Mammary epithelial cell (primary cell): ENCODE measurements around the gene TMEM233.

Experiments used
- EZH2 ChIP-seq: IDR thresholded peaks from 2 replicates; pipeline ENCODE4 v1.6.1; 2012; ENCODE audit warnings: low read length, inconsistent platforms, borderline replicate concordance
- TF ChIP-seq, protein P1 (sequence below), 2 donors: IDR thresholded peaks in 1 of 2; conservative IDR thresholded peaks in 1 of 2; 2 replicates each; pipeline ENCODE4 v1.5.1; 2011 to 2012; ENCODE audit warnings: inconsistent platforms in 2 of 2, low read length in 2 of 2, mild to moderate bottlenecking in 2 of 2, control low read depth in 1 of 2, low read depth in 1 of 2; ENCODE audit not compliant: insufficient read depth in 1 of 2; ENCODE audit errors: extremely low read depth in 1 of 2

DNA sequence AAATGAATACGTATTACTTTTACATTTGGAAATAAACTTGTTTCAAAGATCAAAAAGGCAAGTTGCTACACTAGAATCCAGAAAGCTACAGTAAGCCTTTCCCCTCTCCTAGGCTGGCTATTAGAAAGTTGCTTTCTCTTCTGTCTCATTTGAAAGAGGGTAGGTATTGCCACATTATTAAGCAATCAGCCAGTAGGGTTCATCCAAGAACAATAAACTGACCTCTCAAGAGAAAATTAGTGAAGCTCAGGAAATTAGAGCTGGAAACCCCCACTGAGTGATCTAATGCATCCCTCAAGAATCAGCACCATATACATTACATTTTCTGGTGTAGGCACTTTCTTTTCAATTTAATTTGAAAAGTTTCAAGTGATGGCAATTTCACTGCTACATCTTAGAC lies 4.5 kb upstream of the TMEM233 start:
- no peak for TF ChIP-seq EZH2
- TF ChIP-seq, protein P1, sequence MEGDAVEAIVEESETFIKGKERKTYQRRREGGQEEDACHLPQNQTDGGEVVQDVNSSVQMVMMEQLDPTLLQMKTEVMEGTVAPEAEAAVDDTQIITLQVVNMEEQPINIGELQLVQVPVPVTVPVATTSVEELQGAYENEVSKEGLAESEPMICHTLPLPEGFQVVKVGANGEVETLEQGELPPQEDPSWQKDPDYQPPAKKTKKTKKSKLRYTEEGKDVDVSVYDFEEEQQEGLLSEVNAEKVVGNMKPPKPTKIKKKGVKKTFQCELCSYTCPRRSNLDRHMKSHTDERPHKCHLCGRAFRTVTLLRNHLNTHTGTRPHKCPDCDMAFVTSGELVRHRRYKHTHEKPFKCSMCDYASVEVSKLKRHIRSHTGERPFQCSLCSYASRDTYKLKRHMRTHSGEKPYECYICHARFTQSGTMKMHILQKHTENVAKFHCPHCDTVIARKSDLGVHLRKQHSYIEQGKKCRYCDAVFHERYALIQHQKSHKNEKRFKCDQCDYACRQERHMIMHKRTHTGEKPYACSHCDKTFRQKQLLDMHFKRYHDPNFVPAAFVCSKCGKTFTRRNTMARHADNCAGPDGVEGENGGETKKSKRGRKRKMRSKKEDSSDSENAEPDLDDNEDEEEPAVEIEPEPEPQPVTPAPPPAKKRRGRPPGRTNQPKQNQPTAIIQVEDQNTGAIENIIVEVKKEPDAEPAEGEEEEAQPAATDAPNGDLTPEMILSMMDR (conservative IDR thresholded peaks at IDR 0.05 in 1 of 2, IDR thresholded peaks at IDR 0.05 in 1 of 2; ENCODE audit: extremely low read depth in 1 of 2, insufficient read depth in 1 of 2, low read depth in 1 of 2, low read length in 2 of 2), result no peak
